T-helper 9 cell (primary cell): Measurements from ENCODE around the gene DDX23.
"Not testable (repeated sequence)": the region's sequence is repeated elsewhere in the genome, so short reads cannot be mapped to it uniquely, and the experiment has no call there.

Experiments used
- DNase-seq: peaks from one replicate; pipeline ENCODE4 v3.0.0-alpha.2; 2020

Gene DDX23

DNA sequence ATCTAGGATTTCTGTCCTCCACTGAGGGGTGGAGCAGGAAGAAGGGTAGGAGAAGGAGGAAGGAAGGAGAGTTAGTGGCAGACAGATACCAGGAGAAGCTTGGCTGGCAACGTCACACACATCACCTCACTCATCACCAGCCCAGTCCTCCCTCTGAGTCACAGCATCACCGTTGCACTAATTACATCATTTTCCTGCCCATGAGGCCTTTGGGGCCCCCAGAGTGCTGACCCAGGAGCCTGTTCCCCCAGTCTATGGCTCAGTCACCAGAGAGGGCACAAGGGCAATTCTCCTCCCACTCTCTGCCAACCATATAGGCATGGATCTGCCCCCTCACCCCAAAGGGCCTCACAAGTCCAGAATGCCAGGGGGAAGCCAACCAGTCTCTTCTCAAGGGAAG lies 9.1 kb upstream of the DDX23 start:
- no peak for DNase-seq

DNA sequence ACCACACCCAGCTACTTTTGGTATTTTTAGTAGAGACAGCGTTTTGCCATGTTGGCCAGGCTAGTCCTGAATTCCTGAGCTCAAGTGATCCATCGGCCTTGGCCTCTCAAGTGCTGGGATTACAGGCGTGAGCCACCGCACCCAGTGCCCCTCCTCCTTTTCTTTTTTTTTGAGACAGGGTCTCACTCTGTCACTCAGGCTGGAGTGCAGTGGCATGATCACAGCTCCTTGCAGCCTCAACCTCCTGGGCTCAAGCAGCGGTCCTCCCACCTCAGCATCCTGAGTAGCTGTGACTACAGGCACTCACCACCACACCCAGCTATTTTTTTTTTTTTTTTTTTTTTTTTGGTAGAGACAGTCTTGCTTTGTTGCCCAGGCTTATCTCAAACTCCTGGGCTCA lies 8.3 kb upstream of the DDX23 start:
- not testable (repeated sequence) for DNase-seq

GRCh38 chr12:48859607-48860006 lies 7.6 kb upstream of the DDX23 start:
- DNase-seq, result no peak

DNA sequence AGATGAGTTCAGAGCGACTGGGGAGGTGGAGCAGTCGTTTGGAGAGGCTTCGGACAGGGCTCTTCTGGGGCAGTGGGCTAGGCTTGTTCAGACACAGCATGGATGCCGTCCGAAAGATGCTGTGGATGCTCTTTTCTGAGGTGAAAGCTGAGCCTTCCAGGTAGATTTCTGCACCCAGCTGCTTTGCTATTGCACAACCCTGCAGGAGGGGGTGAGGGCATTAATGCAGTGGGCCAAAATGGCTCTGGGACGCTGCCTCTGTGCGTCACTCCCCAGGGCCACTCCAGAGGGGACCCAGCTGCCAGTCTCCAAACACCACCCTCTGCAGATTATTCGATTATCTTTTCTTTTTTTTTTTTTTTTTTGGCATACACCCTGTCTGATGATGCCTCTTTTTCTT lies 6.1 kb upstream of the DDX23 start:
- DNase-seq, result no peak

DNA sequence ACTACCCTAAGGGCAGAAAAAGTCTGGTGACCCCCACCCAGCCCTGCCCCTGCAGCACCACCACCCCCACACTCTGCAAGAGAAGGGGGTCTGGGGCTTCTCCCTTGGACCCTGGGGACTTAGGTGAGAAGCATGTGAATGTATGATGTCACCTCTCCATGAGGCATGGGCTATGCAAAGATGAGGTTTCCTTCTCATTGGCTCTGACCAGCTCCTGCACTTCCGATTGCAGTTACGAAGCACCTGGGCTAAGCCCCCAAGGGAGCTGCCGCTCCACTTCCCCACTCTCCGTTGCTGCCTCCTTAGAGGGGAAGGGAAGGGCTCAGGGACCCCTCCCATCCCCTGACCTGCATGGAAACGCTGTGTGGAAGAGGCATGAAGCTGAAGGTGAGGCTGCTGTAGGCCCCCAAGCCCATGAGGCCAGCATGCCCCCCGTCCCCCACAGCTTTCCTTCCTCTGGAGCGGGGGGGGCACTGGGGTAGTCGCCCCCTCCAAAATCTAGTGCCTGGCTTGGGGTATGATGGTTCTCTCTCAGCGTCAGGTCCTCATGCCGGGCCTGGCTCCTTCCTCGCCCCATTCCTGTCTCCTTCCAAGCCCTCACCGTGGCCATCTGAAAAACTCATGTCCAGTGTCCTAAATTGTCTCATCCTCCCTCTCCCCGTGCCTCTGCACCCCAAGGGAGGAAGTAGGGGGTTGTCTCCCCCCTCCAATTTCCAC lies 5.5 kb upstream of the DDX23 start:
- DNase-seq, result no peak

DNA sequence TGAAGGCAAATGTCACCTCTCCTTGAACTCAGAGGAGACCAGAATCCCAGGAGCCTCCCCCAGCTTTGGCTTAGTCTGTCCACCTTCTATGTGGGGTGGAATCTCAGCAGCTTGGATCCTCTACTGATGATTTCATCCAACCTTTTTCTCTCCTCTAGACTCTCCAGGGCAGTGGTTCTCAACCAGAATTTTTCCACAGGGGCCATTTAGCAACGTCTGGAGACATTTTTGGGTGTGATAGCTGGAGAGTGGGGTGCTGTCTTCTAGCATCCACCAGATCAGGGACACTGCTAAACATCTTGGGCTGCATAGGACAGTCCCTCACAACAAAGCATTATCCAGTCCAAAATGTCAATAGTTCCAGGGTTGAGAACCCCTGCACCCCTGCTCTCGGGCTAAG lies 4.4 kb upstream of the DDX23 start:
- DNase-seq, result no peak

DNA sequence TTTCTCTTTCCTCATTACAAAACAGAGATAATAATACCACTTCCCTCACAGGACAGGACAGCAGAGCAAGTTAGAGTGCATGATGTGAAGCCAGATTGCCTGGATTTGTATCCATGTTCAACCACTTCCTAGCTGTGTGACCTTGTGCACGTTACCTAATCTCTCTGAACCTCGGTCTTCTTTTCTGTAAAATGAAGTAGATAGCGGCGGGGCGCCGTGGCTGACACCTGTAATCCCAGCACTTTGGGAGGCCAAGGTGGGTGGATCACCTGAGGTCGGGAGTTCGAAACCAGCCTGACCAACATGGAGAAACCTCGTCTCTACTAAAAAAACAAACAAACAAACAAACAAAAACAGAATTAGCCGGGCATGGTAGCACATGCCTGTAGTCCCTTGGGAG lies 3.0 kb upstream of the DDX23 start:
- DNase-seq, result not testable (repeated sequence)

DNA sequence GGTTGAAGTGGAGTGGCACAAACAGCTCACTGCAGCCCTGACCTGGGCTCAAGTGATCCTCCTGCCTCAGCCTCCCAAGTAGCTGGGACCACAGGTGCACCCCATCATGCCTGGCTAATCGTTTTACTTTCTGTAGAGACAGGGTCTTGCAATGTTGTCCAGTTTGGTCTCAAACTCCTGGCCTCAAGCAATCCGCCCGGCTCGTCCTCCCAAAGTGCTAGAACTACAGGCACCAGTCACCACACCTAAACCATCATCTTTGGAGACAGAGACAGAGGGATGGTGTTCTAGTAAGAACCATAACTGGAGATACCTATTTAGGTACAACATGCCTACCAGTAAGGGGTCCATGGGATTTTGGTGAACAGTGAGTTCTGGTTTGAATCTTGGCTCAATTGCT lies 2.5 kb upstream of the DDX23 start:
- no peak for DNase-seq

GRCh38 chr12:48852734-48853688 lies 1.0 kb upstream of the DDX23 start:
- DNase-seq, result peak; percentile 85

- DNase-seq, result not testable (repeated sequence)
These were observed 9.9 kb downstream of the DDX23 start for GRCh38 chr12:48842021-48842420.

GRCh38 chr12:48838048-48838447 lies 13.9 kb downstream of the DDX23 start:
- no peak for DNase-seq

- no peak for DNase-seq
These were observed 19.5 kb downstream of the DDX23 start for GRCh38 chr12:48832321-48833060.

GRCh38 chr12:48831257-48831656 lies 20.7 kb downstream of the DDX23 start:
- no peak for DNase-seq

- DNase-seq, result no peak
These were observed 23.0 kb downstream of the DDX23 start for GRCh38 chr12:48828841-48829575.

DNA sequence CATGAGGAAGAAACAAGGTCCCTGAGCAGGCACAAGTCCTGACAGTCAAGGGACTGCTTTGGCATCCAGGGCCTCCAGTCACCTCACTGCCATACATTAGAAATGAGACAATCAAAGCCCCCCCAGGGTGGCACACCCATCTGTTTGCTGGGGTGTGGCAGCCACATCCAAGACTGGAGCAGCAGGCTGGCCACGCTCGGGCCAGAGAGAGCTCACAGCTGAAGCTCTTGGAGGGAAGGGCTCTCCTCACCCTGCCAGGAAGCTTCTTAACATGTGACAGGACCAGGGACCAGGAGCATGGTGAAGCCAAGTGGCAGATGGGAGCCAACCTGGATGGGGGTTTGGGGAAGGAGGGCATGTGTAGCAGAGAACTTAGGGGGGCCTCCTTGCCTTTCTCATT lies 23.7 kb downstream of the DDX23 start:
- no peak for DNase-seq

GRCh38 chr12:48827513-48828096 lies 24.4 kb downstream of the DDX23 start:
- no peak for DNase-seq

DNA sequence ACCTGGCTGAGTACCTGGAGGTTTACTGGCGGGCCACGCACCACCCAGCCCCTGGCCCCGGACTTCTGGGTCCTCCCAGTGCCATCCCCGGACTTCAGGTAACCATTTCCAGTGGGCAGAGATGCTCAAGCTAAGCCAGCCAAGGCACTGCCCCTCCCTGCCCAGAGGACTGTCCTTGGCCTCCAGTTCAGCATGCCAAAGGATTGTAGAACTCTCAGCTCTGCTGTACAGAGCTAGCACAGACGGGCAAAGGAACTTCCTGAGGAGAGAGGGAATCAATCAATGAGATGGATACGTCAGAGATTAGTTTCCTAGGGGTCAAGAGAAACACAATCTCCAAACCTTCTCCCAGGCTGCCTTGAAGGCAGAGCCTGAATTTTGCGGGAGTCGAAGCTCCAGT lies 24.9 kb downstream of the DDX23 start:
- DNase-seq, result no peak

DNA sequence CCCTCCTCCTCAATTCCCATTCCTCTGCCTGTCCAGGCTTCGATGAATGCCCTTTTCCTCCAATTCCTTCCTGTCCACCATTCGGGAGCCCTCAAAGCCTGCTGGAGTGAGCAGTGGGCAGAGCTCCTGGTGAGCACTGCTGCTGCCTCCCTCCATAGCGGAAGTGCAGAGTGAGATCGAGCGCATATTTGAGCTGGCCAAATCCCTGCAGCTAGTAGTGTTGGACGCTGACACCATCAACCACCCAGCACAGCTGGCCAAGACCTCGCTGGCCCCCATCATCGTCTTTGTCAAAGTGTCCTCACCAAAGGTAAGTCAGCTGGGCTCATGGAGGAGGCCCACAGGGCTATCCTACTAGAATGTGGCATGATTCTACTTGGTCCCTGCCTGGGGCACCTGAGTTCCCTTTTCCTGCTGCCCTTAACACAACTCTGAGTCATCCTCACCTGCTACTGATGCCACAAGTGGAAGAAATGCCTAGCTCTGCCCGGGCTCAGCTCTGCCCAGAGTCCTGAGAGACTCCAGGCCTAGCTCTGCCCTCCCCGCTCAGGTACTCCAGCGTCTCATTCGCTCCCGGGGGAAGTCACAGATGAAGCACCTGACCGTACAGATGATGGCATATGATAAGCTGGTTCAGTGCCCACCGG lies 25.6 kb downstream of the DDX23 start:
- DNase-seq, result no peak

DNA sequence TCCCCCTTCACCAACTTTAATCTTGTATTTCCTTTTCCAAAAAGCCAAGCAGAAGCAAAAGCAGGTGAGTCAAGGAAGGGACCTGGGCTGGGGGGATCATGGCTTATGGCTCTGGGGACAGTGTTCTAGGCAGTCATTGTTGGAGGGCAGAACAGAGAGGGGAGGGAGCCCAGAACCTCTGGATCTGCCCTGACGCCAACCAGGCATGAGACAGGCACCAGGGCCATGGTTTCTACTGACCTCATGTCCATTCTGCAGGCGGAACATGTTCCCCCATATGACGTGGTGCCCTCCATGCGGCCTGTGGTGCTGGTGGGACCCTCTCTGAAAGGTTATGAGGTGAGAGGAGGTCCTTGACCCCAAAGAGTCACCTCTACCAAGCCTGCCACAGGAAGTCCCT lies 27.1 kb downstream of the DDX23 start:
- DNase-seq, result no peak

- no peak for DNase-seq
These were observed 27.9 kb downstream of the DDX23 start for GRCh38 chr12:48824112-48824511.

GRCh38 chr12:48823281-48823680 lies 28.7 kb downstream of the DDX23 start:
- no peak for DNase-seq

- no peak for DNase-seq
These were observed 29.3 kb downstream of the DDX23 start for GRCh38 chr12:48822711-48823110.
